HAP-1 (cell line): ENCODE results near the gene DPP6.
A peak's percentile ranks its signal among the peaks of the same experiment; 100 is the strongest.
"Not testable (repeated sequence)": the region's sequence is repeated elsewhere in the genome, so short reads cannot be mapped to it uniquely, and the experiment has no call there.

Experiments
- DNase-seq, 2 experiments: peaks; one replicate each; pipeline ENCODE4 v3.0.0-alpha.2; 2016 to 2020; ENCODE audit warnings: low spot score in 2 of 2
- H3K27me3 ChIP-seq: fragments of 250-450 bp; sonication (Bioruptor Pico); 2 replicates; pipeline ENCODE4 v1.5.1; 2020; ENCODE audit warnings: low read depth, mild to moderate bottlenecking, moderate library complexity
- H3K36me3 ChIP-seq: fragments of 250-450 bp; sonication (Bioruptor Pico); replicated peaks from 2 replicates; pipeline ENCODE4 v1.5.1; 2020; ENCODE audit warnings: mild to moderate bottlenecking
- H3K4me1 ChIP-seq: fragments of 250-450 bp; sonication (Bioruptor Pico); 2 replicates; pipeline ENCODE4 v1.5.1; 2020; ENCODE audit warnings: mild to moderate bottlenecking
- H3K4me3 ChIP-seq: fragments of 250-450 bp; sonication (Bioruptor Pico); 2 replicates; pipeline ENCODE4 v1.5.1; 2020; ENCODE audit warnings: mild to moderate bottlenecking, moderate library complexity
- H3K9me3 ChIP-seq: fragments of 250-450 bp; sonication (Bioruptor Pico); 2 replicates; pipeline ENCODE4 v1.5.1; 2020; ENCODE audit warnings: mild to moderate bottlenecking, moderate library complexity
- in situ Hi-C: fragments of 300-500 bp; cut with MboI; formaldehyde crosslinking; loops from 3 replicates; pipeline ENCODE4 v1.14.3; 2020; ENCODE audit warnings: low sequenced_read_pairs, inconsistent platforms, mixed read lengths

Gene DPP6

DNA sequence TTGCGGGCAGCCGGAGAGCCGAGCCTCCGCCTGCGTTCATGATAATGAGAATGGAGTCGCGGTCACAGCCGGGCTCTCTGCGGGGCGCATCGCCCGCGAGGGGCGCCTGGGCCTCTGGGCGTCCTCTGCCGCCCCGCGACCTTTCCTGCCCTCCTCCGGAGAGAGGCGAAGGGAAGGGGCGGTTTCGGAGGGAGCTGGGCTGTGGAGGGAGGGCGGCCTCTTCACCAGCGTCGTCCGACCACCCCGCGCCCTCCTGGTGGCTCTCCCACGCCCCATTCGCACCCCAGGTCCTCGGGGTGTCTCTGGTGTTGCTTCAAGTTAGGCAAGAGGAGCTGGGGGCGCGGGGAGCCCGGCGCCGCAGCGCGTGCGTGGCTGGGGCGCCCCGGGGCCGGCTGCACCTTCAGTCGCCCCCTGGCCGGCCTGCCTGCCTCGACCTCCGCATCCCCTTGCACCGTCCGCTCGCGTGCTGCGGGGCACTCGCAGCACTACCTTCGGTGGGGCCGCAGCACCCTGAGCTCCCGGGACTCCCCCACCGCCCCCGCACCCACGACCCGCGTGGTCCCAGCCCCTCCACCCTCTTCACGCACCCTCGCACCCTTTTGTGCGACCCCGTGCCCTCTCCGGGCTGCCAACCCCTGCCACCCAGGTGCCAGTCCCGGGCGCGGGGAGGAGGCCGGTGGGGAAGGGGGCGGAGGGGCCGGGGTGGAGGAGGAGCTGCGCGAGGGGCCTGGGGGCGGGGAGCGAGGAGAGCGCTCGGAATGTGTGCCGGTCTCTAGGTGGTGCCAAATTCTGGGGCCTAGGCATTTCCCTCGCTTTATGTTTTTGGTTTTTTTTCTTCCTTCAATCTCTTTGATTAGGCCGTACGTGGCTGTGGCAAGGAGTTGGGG lies at the start of gene DPP6:
Gene DPP6 (plus strand): TSS at position 756 of the 887 bp plus-strand sequence.
- H3K9me3 ChIP-seq, H3K4me1 ChIP-seq, H3K4me3 ChIP-seq, H3K36me3 ChIP-seq, H3K27me3 ChIP-seq, in situ Hi-C loops, DNase-seq: not testable (repeated sequence)

GRCh38 chr7:154009423-154009911 lies 42.7 kb upstream of the DPP6 start:
- H3K9me3 ChIP-seq, H3K4me3 ChIP-seq, in situ Hi-C loops, H3K27me3 ChIP-seq, DNase-seq, H3K36me3 ChIP-seq, H3K4me1 ChIP-seq: not testable (repeated sequence)

DNA sequence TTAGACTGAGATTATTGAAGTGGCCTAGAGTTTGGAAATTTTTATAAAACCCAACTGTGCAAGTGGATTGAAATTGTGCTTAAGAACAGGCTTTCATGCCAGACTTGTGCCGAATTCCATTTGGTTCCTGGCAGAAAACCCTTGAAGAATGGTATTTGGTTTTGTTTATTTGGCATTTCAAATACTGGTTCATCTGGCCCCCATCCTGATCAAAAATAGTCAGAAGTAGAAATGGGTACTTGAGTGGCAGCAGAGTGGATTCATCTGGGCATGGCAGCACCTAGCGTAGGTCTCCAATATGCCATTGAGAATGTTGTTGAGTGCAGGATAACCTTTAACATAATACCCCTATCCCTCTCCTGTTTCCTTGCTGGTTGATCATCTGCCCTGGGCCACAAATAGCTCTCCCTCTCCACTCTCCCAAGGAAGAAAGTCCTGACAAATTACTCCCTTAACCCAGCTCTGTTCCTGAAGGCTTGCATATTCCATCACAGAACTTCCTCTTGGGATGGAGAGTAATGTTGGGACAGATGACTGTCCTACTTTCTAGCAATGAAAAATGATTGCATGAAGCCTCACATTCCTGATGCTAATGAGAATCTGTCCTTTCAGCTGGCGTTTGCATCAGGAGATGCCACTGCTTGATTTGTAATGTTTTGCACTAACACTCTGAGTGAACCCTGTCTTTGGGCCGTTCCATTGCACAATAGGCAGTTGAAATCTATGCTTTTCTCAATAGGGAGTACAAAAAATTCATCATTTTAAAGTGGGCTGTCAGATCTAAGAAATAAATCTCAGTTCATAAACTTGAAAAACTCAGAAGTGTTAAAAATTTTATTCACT lies 41.3 kb upstream of the DPP6 start:
- DNase-seq, H3K36me3 ChIP-seq, H3K9me3 ChIP-seq, H3K4me3 ChIP-seq, H3K27me3 ChIP-seq, in situ Hi-C loops, H3K4me1 ChIP-seq: not testable (repeated sequence)

DNA sequence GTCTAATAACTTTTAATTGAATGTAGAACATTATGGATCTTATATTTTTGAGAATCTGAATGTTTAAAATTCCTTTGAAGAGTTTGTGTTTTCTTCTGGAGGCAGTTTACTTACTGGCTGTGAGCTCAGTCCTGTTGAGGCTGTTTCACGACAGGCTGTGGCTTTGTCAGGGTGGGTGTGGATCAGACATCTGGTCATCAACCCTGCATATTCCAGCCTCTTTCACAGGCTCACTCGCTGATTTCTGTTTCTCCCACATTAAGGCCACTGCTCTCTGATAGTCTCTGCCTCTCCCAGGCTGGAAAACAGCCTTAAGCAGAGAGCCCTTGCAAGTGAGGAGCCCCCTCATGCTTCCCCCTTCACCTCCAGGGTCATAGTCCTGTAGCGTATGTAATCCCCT lies 39.4 kb upstream of the DPP6 start:
- H3K4me1 ChIP-seq, H3K27me3 ChIP-seq, in situ Hi-C loops, DNase-seq, H3K9me3 ChIP-seq, H3K4me3 ChIP-seq, H3K36me3 ChIP-seq: not testable (repeated sequence)

DNA sequence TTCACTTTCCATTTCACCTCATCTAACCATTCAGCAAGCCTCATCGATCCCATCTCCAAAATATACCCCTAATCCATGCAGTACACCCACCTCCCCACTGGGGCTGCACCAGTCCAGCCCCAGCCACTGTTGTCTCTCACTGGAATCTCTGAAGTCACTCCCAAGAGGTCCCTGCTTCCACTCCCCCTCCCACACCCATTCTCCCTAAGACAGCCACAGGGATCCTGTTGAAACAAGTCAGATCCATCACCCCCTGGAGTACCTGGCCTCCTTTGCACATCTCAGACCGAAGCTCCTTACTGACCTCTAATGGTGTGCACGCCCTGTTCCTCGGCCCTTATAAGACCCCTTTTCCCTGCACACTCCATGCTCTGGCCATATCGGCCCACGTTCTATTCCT lies 36.6 kb upstream of the DPP6 start:
- H3K27me3 ChIP-seq, H3K4me1 ChIP-seq, in situ Hi-C loops, H3K9me3 ChIP-seq, H3K36me3 ChIP-seq, H3K4me3 ChIP-seq, DNase-seq: not testable (repeated sequence)

- in situ Hi-C loops, H3K4me3 ChIP-seq, H3K4me1 ChIP-seq, H3K36me3 ChIP-seq, DNase-seq, H3K27me3 ChIP-seq, H3K9me3 ChIP-seq: not testable (repeated sequence)
These were observed 33.8 kb upstream of the DPP6 start for GRCh38 chr7:154018354-154018753.

DNA sequence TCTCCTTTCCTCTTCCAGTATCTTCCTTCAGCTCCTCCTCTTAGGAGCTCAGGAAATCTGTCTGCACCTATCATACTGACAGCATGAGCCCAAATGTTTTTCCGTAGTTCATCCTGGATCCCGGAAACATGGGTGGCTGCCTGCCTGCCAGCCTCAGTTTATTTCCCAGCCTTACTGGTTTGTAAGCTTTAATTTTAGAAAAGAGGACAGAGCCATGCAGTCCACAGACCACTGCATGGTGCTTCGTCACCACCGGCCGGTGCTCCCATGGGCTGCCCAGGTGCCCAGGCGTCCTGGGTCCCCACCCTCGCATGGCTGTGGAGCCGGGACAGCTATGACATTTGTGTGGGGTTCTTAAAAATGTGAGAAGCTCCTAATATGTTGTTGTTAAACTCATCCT lies 24.4 kb upstream of the DPP6 start:
- H3K4me1 ChIP-seq, DNase-seq, H3K27me3 ChIP-seq, H3K9me3 ChIP-seq, H3K4me3 ChIP-seq, H3K36me3 ChIP-seq, in situ Hi-C loops: not testable (repeated sequence)

GRCh38 chr7:154030476-154031080 lies 21.6 kb upstream of the DPP6 start:
- H3K36me3 ChIP-seq, H3K4me3 ChIP-seq, in situ Hi-C loops, H3K27me3 ChIP-seq, H3K4me1 ChIP-seq, DNase-seq, H3K9me3 ChIP-seq: not testable (repeated sequence)

DNA sequence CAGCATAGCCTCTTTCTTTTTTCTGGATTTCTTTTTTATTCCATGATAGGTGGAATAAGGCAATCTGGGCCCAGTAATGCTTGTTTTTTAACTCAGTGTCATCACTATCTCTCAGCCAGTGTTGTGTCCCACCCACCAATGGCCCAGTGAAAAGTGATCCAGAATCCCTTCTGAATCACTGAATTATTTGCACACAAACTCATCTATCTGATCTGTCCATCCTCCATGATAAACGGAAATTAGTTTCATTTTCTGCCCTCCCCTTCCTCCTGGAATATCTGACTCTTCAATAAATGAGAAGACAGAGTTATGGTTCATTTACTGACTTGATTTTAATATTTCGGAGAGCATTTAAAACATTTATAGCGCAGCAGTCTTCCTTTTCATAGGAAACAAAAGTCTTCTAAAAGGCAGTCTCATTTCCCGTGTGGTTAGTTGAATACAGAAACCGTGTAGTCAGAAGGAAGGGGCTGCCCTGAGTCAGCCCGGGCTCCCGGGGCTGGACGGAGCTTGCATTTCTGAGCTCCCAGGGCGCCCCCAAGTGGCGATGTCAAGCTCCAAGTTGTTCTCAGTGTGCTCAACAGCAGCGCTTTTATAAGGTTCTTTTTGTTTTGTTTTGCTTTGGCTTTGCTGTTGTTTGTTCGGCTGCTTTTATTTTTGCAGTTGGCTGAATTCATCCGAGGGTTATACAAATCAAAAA lies 12.6 kb upstream of the DPP6 start:
- H3K9me3 ChIP-seq, H3K36me3 ChIP-seq, H3K27me3 ChIP-seq, H3K4me1 ChIP-seq, in situ Hi-C loops, H3K4me3 ChIP-seq: not testable (repeated sequence)
- DNase-seq: peak in 1 of 2 experiments; percentile 72

- H3K4me1 ChIP-seq, in situ Hi-C loops: not testable (repeated sequence)
These were observed 1.8 kb upstream of the DPP6 start for GRCh38 chr7:154050394-154050793.

GRCh38 chr7:154051006-154051642 lies 1.1 kb upstream of the DPP6 start:
- H3K4me1 ChIP-seq, H3K36me3 ChIP-seq, H3K9me3 ChIP-seq, H3K4me3 ChIP-seq, H3K27me3 ChIP-seq, in situ Hi-C loops, DNase-seq: not testable (repeated sequence)

More at GRCh38 chr7:154050394-154050793, 1.8 kb upstream of the DPP6 start:
- not testable (repeated sequence) for H3K4me3 ChIP-seq, H3K9me3 ChIP-seq, H3K36me3 ChIP-seq, H3K27me3 ChIP-seq, DNase-seq

DNA sequence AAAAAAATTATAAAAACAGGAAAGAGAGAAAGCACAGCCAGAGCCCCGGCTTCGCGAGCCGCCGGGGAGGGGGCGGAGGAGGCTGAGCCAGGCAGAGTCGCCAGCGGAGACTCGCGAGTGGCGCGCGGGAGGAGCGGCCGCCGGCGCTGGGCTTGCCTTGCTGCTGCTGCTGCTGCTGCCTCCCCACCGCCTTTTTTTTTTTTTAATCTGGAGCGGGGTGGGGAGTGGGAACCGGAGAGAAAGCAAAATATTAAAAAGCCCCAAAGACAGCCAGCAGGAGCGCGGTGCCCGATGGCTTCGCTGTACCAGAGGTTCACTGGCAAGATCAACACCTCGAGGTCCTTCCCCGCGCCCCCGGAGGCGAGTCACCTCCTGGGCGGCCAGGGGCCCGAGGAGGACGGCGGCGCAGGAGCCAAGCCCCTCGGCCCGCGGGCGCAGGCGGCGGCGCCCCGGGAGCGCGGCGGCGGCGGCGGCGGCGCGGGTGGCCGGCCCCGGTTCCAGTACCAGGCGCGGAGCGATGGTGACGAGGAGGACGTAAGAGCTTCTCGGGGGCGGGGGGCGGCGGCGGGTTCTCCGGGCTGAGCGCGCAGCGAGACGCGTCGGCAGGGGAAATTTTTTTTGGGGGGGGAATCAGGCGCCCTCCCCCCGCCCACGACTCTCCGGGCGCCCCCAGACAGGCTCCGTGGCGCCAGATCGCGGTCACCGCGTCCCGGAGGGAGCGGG lies 493 bp downstream of the DPP6 start:
- DNase-seq, in situ Hi-C loops, H3K36me3 ChIP-seq: not testable (repeated sequence)

More for the DNA sequence above, 493 bp downstream of the DPP6 start:
- not testable (repeated sequence) for H3K27me3 ChIP-seq, H3K9me3 ChIP-seq, H3K4me1 ChIP-seq, H3K4me3 ChIP-seq
